Large intestine (tissue), 3 donors: ENCODE results near the gene TSPAN15. TPM values are rescaled to one million over a fixed set of nuclear protein-coding genes. Genes with fewer than 3 reads are reported as not detected.

Experiments used
- DNase-seq, 2 donors: peaks; one replicate each; pipeline versions ENCODE4 v3.0.0 to v3.0.0-alpha.2; 2013
- H3K27ac ChIP-seq: one replicate; pipeline ENCODE4 v1.5.1; 2013; ENCODE audit warnings: low read length
- H3K27me3 ChIP-seq: 2 replicates; pipeline ENCODE4 v1.6.1; 2013; ENCODE audit warnings: low read length; ENCODE audit not compliant: control insufficient read depth, insufficient read depth
- H3K36me3 ChIP-seq: 2 replicates; pipeline ENCODE4 v1.6.1; 2013; ENCODE audit warnings: low read length; ENCODE audit not compliant: control insufficient read depth, insufficient read depth
- H3K4me1 ChIP-seq: one replicate; pipeline ENCODE4 v1.6.1; 2013; ENCODE audit warnings: low read length; ENCODE audit not compliant: control insufficient read depth, insufficient read depth
- H3K4me3 ChIP-seq: one replicate; pipeline ENCODE4 v1.5.1; 2013; ENCODE audit warnings: low read length
- H3K9me3 ChIP-seq: one replicate; pipeline ENCODE4 v1.6.1; 2013; ENCODE audit warnings: mild to moderate bottlenecking, low read depth, low read length, moderate library complexity; ENCODE audit not compliant: control insufficient read depth
- WGBS: methylation state at CpG from one replicate; pipeline ENCODE4 v1.1.5; 2013; ENCODE audit warnings: low lambda C conversion rate; ENCODE audit not compliant: insufficient coverage; 5-methylcytosine and 5-hydroxymethylcytosine counted together
- polyA plus RNA-seq: library from polyadenylated mRNA; unstranded; fragments of 120-200 nt; gene quantifications from one replicate; pipeline ENCODE4 v1.2.1, GENCODE V29; 2013

TSPAN15 gene
- polyA plus RNA-seq, 1 donor: 37.9 TPM

GRCh38 chr10:69466158-69466490 is 14.9 kb downstream of the TSPAN15 start:
- no peak overlapping the region for H3K4me3 ChIP-seq
- H3K27me3 ChIP-seq: no peaks in the 10 kb centered on the region
- DNase-seq: no peak
- peaks cover 30% of the 10 kb centered on the region for H3K4me1 ChIP-seq
- no peak overlapping the region for H3K27ac ChIP-seq
- no peaks in the 10 kb centered on the region for H3K36me3 ChIP-seq
- WGBS: no CpG with 5 or more reads among the region's 5 CpGs
- no peaks in the 10 kb centered on the region for H3K9me3 ChIP-seq

GRCh38 chr10:69466689-69467088 is 15.4 kb downstream of the TSPAN15 start:
- DNase-seq: no peak
- H3K4me1 ChIP-seq: peaks cover 25% of the 10 kb centered on the region
- no peaks in the 10 kb centered on the region for H3K36me3 ChIP-seq
- H3K4me3 ChIP-seq: no peak overlapping the region
- no peaks in the 10 kb centered on the region for H3K9me3 ChIP-seq
- H3K27me3 ChIP-seq: no peaks in the 10 kb centered on the region
- WGBS: 67% methylated on average over 1 of the region's 10 CpGs
- no peak overlapping the region for H3K27ac ChIP-seq

- DNase-seq: no peak
- no peak overlapping the region for H3K4me3 ChIP-seq
- WGBS: 76% methylated on average over 2 of the region's 13 CpGs
- H3K4me1 ChIP-seq: peaks cover 17% of the 10 kb centered on the region
- H3K9me3 ChIP-seq: no peaks in the 10 kb centered on the region
- no peaks in the 10 kb centered on the region for H3K27me3 ChIP-seq
- no peaks in the 10 kb centered on the region for H3K36me3 ChIP-seq
- H3K27ac ChIP-seq: no peak overlapping the region
Measured at GRCh38 chr10:69467928-69468750, 16.9 kb downstream of the TSPAN15 start.

DNA sequence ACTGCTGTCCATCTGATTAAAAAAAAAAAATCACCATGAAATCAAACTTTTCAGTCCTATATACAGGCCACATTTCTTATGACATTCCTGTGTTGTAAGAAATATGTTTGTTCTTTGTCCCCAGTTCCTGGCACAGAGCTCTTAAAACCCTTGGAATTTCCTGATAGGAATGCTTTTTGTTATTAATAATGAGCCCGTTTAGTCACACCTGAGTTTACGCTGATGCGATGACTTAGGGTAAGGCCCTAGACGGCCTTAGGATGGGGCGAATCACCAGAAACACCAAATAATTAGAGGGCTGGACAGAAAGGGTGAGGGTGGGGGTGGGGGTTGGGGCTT is 17.5 kb downstream of the TSPAN15 start:
- DNase-seq: no peak
- Histone ChIP-seq H3K4me3 (no peak overlapping the region), H3K36me3 (no peaks in the 10 kb centered on the region), H3K4me1 (peaks cover 19% of the 10 kb centered on the region), H3K27ac (no peak overlapping the region), H3K9me3 (no peaks in the 10 kb centered on the region), H3K27me3 (no peaks in the 10 kb centered on the region)
- WGBS: no CpG with 5 or more reads among the region's 5 CpGs

DNA sequence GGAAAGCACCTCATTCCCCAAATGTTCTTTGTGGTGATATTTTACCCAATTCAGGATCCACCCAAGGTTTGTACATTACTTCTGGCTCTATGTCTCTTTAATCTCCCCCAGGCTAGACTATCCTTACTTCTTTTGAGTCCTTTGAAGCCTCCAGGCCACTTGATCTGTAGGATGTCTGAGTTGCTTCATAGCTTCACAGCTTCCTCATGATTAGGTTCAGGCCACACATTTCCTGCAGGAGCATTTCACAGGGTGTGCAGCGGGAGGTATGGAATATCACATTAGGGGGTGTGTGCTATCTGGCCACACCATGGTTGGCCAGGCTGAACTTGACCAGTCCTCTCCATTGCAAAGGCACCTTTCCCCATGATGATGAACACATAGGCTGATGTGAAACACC is 18.7 kb downstream of the TSPAN15 start:
- WGBS: no CpG with 5 or more reads among the region's 1 CpG
- no peaks in the 10 kb centered on the region for H3K36me3 ChIP-seq
- no peaks in the 10 kb centered on the region for H3K9me3 ChIP-seq
- H3K4me1 ChIP-seq: peaks cover 7% of the 10 kb centered on the region
- no peak for DNase-seq
- H3K27me3 ChIP-seq: no peaks in the 10 kb centered on the region
- H3K27ac ChIP-seq: no peak overlapping the region
- H3K4me3 ChIP-seq: no peak overlapping the region

GRCh38 chr10:69470463-69471384 is 19.5 kb downstream of the TSPAN15 start:
- DNase-seq: no peak
- Histone ChIP-seq H3K36me3 (no peaks in the 10 kb centered on the region), H3K4me1 (peaks cover 4% of the 10 kb centered on the region), H3K27ac (no peak overlapping the region), H3K4me3 (no peak overlapping the region), H3K9me3 (no peaks in the 10 kb centered on the region), H3K27me3 (no peaks in the 10 kb centered on the region)
- 100% methylated on average over 1 of the region's 8 CpGs for WGBS

DNA sequence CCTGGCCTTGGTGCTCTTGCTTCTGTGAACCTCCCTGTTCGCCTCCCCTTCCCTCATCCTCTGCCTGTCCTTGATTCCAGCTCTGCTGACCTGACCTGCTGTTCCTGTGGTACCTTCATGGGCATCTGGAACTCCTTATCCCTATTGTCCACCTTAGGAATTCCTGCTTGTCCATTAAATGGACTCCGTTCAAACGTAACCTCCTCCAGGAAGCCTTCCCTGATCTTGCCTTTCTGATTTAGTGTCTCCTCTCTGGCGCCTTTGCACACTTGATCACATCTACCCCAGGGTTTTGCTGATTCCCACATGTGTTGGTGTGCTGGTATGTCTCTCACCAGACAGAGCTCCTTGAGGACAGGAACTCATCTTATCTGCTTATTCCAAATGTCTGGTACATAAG is 20.9 kb downstream of the TSPAN15 start:
- H3K9me3 ChIP-seq: no peaks in the 10 kb centered on the region
- 100% methylated on average over 1 of the region's 4 CpGs for WGBS
- H3K4me3 ChIP-seq: no peak overlapping the region
- H3K36me3 ChIP-seq: no peaks in the 10 kb centered on the region
- peaks cover 4% of the 10 kb centered on the region for H3K4me1 ChIP-seq
- no peak overlapping the region for H3K27ac ChIP-seq
- H3K27me3 ChIP-seq: no peaks in the 10 kb centered on the region
- DNase-seq: no peak

GRCh38 chr10:69472544-69472943 is 21.3 kb downstream of the TSPAN15 start:
- no peak overlapping the region for H3K27ac ChIP-seq

GRCh38 chr10:69473304-69473990 is 22.2 kb downstream of the TSPAN15 start:
- Histone ChIP-seq H3K4me1 (peaks cover 4% of the 10 kb centered on the region), H3K4me3 (no peak overlapping the region), H3K36me3 (no peaks in the 10 kb centered on the region), H3K27me3 (no peaks in the 10 kb centered on the region), H3K9me3 (no peaks in the 10 kb centered on the region), H3K27ac (no peak overlapping the region)
- no CpG with 5 or more reads among the region's 10 CpGs for WGBS
- DNase-seq: no peak

More at GRCh38 chr10:69472544-69472943, 21.3 kb downstream of the TSPAN15 start:
- no peak for DNase-seq
- Histone ChIP-seq H3K27me3 (no peaks in the 10 kb centered on the region), H3K9me3 (no peaks in the 10 kb centered on the region), H3K4me1 (peaks cover 4% of the 10 kb centered on the region), H3K36me3 (no peaks in the 10 kb centered on the region), H3K4me3 (no peak overlapping the region)
- WGBS: no CpG with 5 or more reads among the region's 4 CpGs

- Histone ChIP-seq H3K27me3 (no peaks in the 10 kb centered on the region), H3K9me3 (no peaks in the 10 kb centered on the region), H3K4me3 (no peak overlapping the region), H3K36me3 (no peaks in the 10 kb centered on the region), H3K27ac (no peak overlapping the region), H3K4me1 (peaks cover 15% of the 10 kb centered on the region)
- no peak for DNase-seq
- no CpG with 5 or more reads among the region's 9 CpGs for WGBS
Measured at GRCh38 chr10:69474742-69475432, 23.6 kb downstream of the TSPAN15 start.
